Liver (tissue), 9 donors: Measurements from ENCODE around the gene RBFOX1. TPM values are rescaled to one million over a fixed set of nuclear protein-coding genes. Genes with fewer than 3 reads are reported as not detected.

Experiments
- DNase-seq: peaks from one replicate; pipeline ENCODE4 v3.0.0-alpha.2; 2017; ENCODE audit warnings: low spot score
- H3K27ac ChIP-seq, 2 donors: one replicate each; pipeline ENCODE4 v1.7.0; 2013; ENCODE audit warnings: inconsistent platforms in 2 of 2, low read length in 2 of 2, control low read depth in 1 of 2, low read depth in 1 of 2, mild to moderate bottlenecking in 1 of 2
- H3K27me3 ChIP-seq, 4 donors: one replicate each; pipeline versions ENCODE4 v1.6.1 to v1.7.0; 2013; ENCODE audit warnings: low read length in 3 of 4, inconsistent platforms in 1 of 4, mild to moderate bottlenecking in 1 of 4, moderate library complexity in 1 of 4; ENCODE audit not compliant: control insufficient read depth in 4 of 4, insufficient read depth in 4 of 4
- H3K36me3 ChIP-seq, 4 donors: one replicate each; pipeline versions ENCODE4 v1.6.1 to v1.7.0; 2013; ENCODE audit warnings: low read length in 3 of 4, mild to moderate bottlenecking in 3 of 4, low read depth in 1 of 4, moderate library complexity in 1 of 4; ENCODE audit not compliant: control insufficient read depth in 4 of 4, insufficient read depth in 3 of 4
- H3K4me1 ChIP-seq, 4 donors: one replicate each; pipeline versions ENCODE4 v1.6.1 to v1.7.0; 2013; ENCODE audit warnings: low read length in 3 of 4, mild to moderate bottlenecking in 3 of 4, moderate library complexity in 1 of 4; ENCODE audit not compliant: control insufficient read depth in 4 of 4, insufficient read depth in 4 of 4
- H3K4me3 ChIP-seq, 3 donors: one replicate each; pipeline versions ENCODE4 v1.6.1 to v1.7.0; 2013; ENCODE audit warnings: low read length in 3 of 3, control low read depth in 1 of 3, low read depth in 1 of 3, mild to moderate bottlenecking in 1 of 3
- H3K9ac ChIP-seq, 2 donors: one replicate each; pipeline ENCODE4 v1.7.0; 2013; ENCODE audit warnings: low read length in 2 of 2, mild to moderate bottlenecking in 2 of 2, moderate library complexity in 2 of 2, control low read depth in 1 of 2, low read depth in 1 of 2
- H3K9me3 ChIP-seq, 4 donors: one replicate each; pipeline versions ENCODE4 v1.6.1 to v1.7.0; 2013; ENCODE audit warnings: low read length in 3 of 4; ENCODE audit not compliant: control insufficient read depth in 4 of 4
- CTCF ChIP-seq: fragments of 150-350 bp; IDR thresholded peaks from 2 replicates; pipeline ENCODE4 v1.5.1; 2017; ENCODE audit warnings: improper control_type of control experiment, low read depth, low read length; ENCODE audit not compliant: missing input control
- EGR1 ChIP-seq, 2 donors: IDR thresholded peaks; 2 replicates each; pipeline ENCODE4 v1.6.1; 2016 to 2018; ENCODE audit warnings: antibody characterized with exemption in 2 of 2, low read depth in 2 of 2
- FOXA1 ChIP-seq: IDR thresholded peaks from 2 replicates; pipeline ENCODE4 v1.6.1; 2016; ENCODE audit warnings: antibody characterized with exemption
- FOXA2 ChIP-seq: IDR thresholded peaks from 2 replicates; pipeline ENCODE4 v1.6.1; 2016; ENCODE audit warnings: antibody characterized with exemption
- GABPA ChIP-seq, 2 donors: IDR thresholded peaks in 1 of 2; conservative IDR thresholded peaks in 1 of 2; 2 replicates each; pipeline ENCODE4 v1.6.1; 2016; ENCODE audit warnings: antibody characterized with exemption in 2 of 2, mild to moderate bottlenecking in 1 of 2, moderate library complexity in 1 of 2
- HNF4A ChIP-seq, 2 donors: conservative IDR thresholded peaks; 2 replicates each; pipeline ENCODE4 v1.6.1; 2016; ENCODE audit warnings: antibody characterized with exemption in 2 of 2, mild to moderate bottlenecking in 2 of 2
- JUND ChIP-seq, 2 donors: IDR thresholded peaks; 2 replicates each; pipeline ENCODE4 v1.6.1; 2016; ENCODE audit warnings: antibody characterized with exemption in 2 of 2
- NR2F2 ChIP-seq: IDR thresholded peaks from 2 replicates; pipeline ENCODE4 v1.6.1; 2016; ENCODE audit warnings: antibody characterized with exemption
- RAD21 ChIP-seq, 2 donors: IDR thresholded peaks; 2 replicates each; pipeline ENCODE4 v1.6.1; 2016; ENCODE audit warnings: antibody characterized with exemption in 2 of 2, mild to moderate bottlenecking in 2 of 2
- REST ChIP-seq: IDR thresholded peaks from 2 replicates; pipeline ENCODE4 v1.6.1; 2016; ENCODE audit warnings: antibody characterized with exemption, mild to moderate bottlenecking
- RXRA ChIP-seq, 2 donors: IDR thresholded peaks; 2 replicates each; pipeline ENCODE4 v1.6.1; 2017 to 2018; ENCODE audit warnings: antibody characterized with exemption in 2 of 2, mild to moderate bottlenecking in 1 of 2
- TAF1 ChIP-seq: conservative IDR thresholded peaks from 2 replicates; pipeline ENCODE4 v1.6.1; 2016; ENCODE audit warnings: antibody characterized with exemption, mild to moderate bottlenecking
- YY1 ChIP-seq: IDR thresholded peaks from 2 replicates; pipeline ENCODE4 v1.6.1; 2016; ENCODE audit warnings: antibody characterized with exemption, mild to moderate bottlenecking
- ZBTB33 ChIP-seq: IDR thresholded peaks from 2 replicates; pipeline ENCODE4 v1.6.1; 2016; ENCODE audit warnings: antibody characterized with exemption
- WGBS: extraction: QIAGEN DNeasy Blood & Tissue Kit; methylation state at CpG from one replicate; pipeline ENCODE4 v1.1.7; 2013; 5-methylcytosine and 5-hydroxymethylcytosine counted together
- polyA plus RNA-seq, 2 donors: library from polyadenylated mRNA; stranded (reverse) in 1 of 2; unstranded in 1 of 2; fragments of 200-250 nt in 1 of 2; fragments of >200 nt in 1 of 2; fragmentation: Nextera tagmentation in 1 of 2; extraction: Ambion mirVana in 1 of 2; gene quantifications; one replicate each; pipeline versions ENCODE4 v1.2.1 to v1.2.3, GENCODE V29; 2013 to 2015
- total RNA-seq, 2 donors: library from RNA; depleted of rRNA; stranded (reverse); fragments of >200 nt; gene quantifications; one replicate each; pipeline ENCODE4 v1.2.3, GENCODE V29; 2014
- TF ChIP-seq, protein P1 (sequence below): IDR thresholded peaks from 2 replicates; pipeline ENCODE4 v1.6.1; 2016; ENCODE audit warnings: antibody characterized with exemption
- TF ChIP-seq, protein P2 (sequence below): IDR thresholded peaks from 2 replicates; pipeline ENCODE4 v1.6.1; 2016; ENCODE audit warnings: antibody characterized with exemption
- donor health status: healthy.
- donor health status: healthy.
- donor health status: healthy.
- donor health status: healthy.
- donor health status: healthy.

The RBFOX1 gene
- total and polyA plus RNA-seq, 4 donors = not detected

- Histone ChIP-seq H3K27me3 (peaks cover 0 to 2% (median 0%) of the 10 kb centered on the region in 4 donors), H3K9ac (no peak overlapping the region), H3K27ac (no peak overlapping the region), H3K4me1 (no peaks in the 10 kb centered on the region), H3K9me3 (peaks cover 0 to 5% (median 0%) of the 10 kb centered on the region in 4 donors), H3K36me3 (no peaks in the 10 kb centered on the region), H3K4me3 (no peak overlapping the region)
- WGBS = 64% methylated on average over 2 of the region's 2 CpGs
- no peak for DNase-seq
- TF ChIP-seq, protein P1, sequence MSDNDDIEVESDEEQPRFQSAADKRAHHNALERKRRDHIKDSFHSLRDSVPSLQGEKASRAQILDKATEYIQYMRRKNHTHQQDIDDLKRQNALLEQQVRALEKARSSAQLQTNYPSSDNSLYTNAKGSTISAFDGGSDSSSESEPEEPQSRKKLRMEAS = no peak
These were observed 184.9 kb downstream of the RBFOX1 start for GRCh38 chr16:7517496-7517895.

- no peak for DNase-seq
- H3K27ac ChIP-seq = no peak overlapping the region
These were observed 185.5 kb downstream of the RBFOX1 start for GRCh38 chr16:7518158-7518557.

More at GRCh38 chr16:7518158-7518557, 185.5 kb downstream of the RBFOX1 start:
- H3K36me3 ChIP-seq = no peaks in the 10 kb centered on the region
- H3K4me3 ChIP-seq = no peak overlapping the region
- peaks cover 0 to 2% (median 0%) of the 10 kb centered on the region in 4 donors for H3K27me3 ChIP-seq
- peaks cover 0 to 5% (median 0%) of the 10 kb centered on the region in 4 donors for H3K9me3 ChIP-seq
- TF ChIP-seq GABPA (IDR thresholded peaks at IDR 0.05 in 1 of 2, conservative IDR thresholded peaks at IDR 0.05 in 1 of 2) (no peak), RAD21 (IDR thresholded peaks at IDR 0.05) (no peak), CTCF (no peak), RXRA (IDR thresholded peaks at IDR 0.05) (no peak), HNF4A (conservative IDR thresholded peaks at IDR 0.05) (no peak), NR2F2 (no peak), JUND (IDR thresholded peaks at IDR 0.05) (no peak), ZBTB33 (no peak), TAF1 (no peak), REST (no peak), YY1 (no peak), FOXA1 (no peak), EGR1 (IDR thresholded peaks at IDR 0.05; ENCODE audit: low read depth in 2 of 2) (no peak), FOXA2 (no peak)
- TF ChIP-seq, protein P2, sequence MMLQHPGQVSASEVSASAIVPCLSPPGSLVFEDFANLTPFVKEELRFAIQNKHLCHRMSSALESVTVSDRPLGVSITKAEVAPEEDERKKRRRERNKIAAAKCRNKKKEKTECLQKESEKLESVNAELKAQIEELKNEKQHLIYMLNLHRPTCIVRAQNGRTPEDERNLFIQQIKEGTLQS = no peak
- TF ChIP-seq, protein P1 = no peak
- WGBS = 93% methylated on average over 25 of the region's 25 CpGs
- H3K9ac ChIP-seq = no peak overlapping the region
- no peaks in the 10 kb centered on the region for H3K4me1 ChIP-seq
